HG03095 (cell line): ENCODE data around the gene CACNA2D2.
"Not testable (repeated sequence)": the region's sequence is repeated elsewhere in the genome, so short reads cannot be mapped to it uniquely, and the experiment has no call there.

Source experiments
- ATAC-seq: cut with Tn5 transposase; IDR thresholded peaks from one replicate; pipeline ENCODE4 v1.9.1; 2021; ENCODE audit warnings: moderate library complexity; ENCODE audit not compliant: unreplicated experiment

CACNA2D2 gene

GRCh38 chr3:50530001-50530970 lies 26.9 kb upstream of the CACNA2D2 start:
- ATAC-seq, result no peak

GRCh38 chr3:50525987-50526386 lies 22.6 kb upstream of the CACNA2D2 start:
- no peak for ATAC-seq

- ATAC-seq, result no peak
These were observed 21.9 kb upstream of the CACNA2D2 start for GRCh38 chr3:50525191-50525910.

- ATAC-seq, result no peak
These were observed 21.3 kb upstream of the CACNA2D2 start for GRCh38 chr3:50524746-50525145.

- no peak for ATAC-seq
These were observed 19.9 kb upstream of the CACNA2D2 start for GRCh38 chr3:50523279-50523811.

- no peak for ATAC-seq
These were observed 18.1 kb upstream of the CACNA2D2 start for GRCh38 chr3:50521572-50521971.

- no peak for ATAC-seq
These were observed 17.4 kb upstream of the CACNA2D2 start for GRCh38 chr3:50520849-50521248.

GRCh38 chr3:50519471-50520089 lies 16.1 kb upstream of the CACNA2D2 start:
- no peak for ATAC-seq

GRCh38 chr3:50518436-50518835 lies 15.0 kb upstream of the CACNA2D2 start:
- ATAC-seq, result no peak

- ATAC-seq, result no peak
These were observed 14.3 kb upstream of the CACNA2D2 start for GRCh38 chr3:50517721-50518206.

- ATAC-seq, result no peak
These were observed 13.0 kb upstream of the CACNA2D2 start for GRCh38 chr3:50516440-50516871.

- ATAC-seq, result no peak
These were observed 12.4 kb upstream of the CACNA2D2 start for GRCh38 chr3:50515565-50516439.

- ATAC-seq, result not testable (repeated sequence)
These were observed 9.5 kb upstream of the CACNA2D2 start for GRCh38 chr3:50512908-50513307.

- ATAC-seq, result no peak
These were observed 8.7 kb upstream of the CACNA2D2 start for GRCh38 chr3:50512131-50512530.

GRCh38 chr3:50510325-50510724 lies 6.9 kb upstream of the CACNA2D2 start:
- ATAC-seq, result no peak

GRCh38 chr3:50509715-50510114 lies 6.3 kb upstream of the CACNA2D2 start:
- no peak for ATAC-seq

- no peak for ATAC-seq
These were observed 5.4 kb upstream of the CACNA2D2 start for GRCh38 chr3:50508821-50509220.

- ATAC-seq, result no peak
These were observed 2.7 kb upstream of the CACNA2D2 start for GRCh38 chr3:50506169-50506568.

GRCh38 chr3:50504681-50505080 lies 1.2 kb upstream of the CACNA2D2 start:
- no peak for ATAC-seq
